ENCODE results near the gene SHLD1.

The SHLD1 gene

DNA sequence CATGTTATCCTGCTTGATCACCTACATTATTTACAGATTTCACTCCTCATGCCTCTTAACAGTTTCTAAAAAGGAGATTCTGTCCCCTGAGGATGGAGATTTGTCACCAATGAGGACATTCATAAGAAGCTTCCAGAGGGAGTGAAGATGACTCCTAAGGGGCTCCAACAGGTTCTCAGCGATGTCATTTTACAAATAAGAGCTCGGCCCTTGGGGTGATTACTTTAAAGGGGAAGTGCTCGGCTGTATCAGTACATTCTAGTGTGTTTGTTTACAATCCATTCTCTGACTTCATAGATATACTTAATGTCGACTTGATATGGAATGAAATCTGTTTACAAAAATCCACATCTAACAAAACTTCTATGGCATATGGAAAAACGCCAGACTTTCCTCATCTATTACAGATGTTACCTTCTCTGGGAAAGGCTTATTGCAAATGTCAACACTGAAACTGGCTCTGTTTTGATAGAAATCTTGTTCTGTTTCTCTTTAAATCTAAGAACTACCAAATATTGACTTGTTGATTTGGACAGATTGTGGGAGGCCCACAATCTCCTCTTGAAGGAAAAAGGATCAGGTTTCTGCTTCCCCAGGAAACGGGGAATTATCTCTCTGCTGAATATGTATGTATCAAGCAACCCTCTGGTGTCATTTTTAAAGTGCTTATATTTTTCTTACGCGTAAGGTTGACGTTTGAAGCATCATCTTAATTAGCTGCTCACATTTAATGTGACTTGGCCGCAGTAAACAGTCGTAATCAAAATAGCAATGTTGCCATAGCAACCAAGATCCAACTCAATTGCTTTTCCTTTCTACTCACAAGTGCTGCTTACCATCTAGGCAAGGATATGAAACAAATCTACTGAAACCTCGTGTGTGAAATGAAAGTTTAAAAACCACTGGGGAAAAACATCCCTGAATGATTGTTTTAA is 95.7 kb downstream of the SHLD1 start:
- no peak for DNase-seq (ENCODE audit: low read depth in 1 of 2, low spot score in 1 of 2)

DNA sequence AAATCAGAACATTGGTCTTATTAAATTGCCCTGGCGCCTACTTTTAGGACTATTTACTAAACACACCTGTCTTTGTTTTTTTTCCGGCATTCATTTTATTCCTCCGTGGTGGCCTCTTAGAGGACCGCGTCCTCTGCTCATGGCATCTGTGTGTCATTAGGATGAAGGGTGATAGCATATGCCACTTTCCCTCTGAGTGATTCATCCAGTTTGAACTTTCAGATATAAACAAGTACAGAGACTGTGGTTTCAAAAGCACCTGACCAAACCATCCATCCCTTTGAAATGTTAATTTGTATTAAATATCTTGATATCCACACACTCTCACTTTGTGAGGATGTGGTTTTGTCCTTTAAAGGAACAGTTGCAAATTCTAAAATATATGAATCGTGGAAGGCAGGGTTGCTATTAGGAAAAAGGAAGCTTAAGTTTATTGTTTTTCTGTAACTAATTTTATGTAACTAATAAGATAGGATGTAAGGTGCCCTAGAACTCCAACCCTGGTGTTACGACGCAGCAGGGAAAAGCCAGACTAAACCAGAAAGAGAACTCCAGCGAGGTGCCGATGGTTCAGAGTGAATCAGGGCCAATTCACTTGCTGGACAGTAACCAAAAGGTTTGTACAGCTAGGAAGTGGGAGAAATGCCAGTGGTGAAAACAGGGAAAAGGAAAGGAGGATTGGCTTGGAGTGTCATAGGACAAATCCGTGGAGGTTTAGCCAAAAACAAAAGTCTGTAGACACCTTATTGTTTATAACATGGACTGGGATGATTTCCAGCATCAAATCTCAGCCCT is 98.7 kb downstream of the SHLD1 start:
- no peak for DNase-seq (ENCODE audit: low read depth in 1 of 2, low spot score in 1 of 2)

DNA sequence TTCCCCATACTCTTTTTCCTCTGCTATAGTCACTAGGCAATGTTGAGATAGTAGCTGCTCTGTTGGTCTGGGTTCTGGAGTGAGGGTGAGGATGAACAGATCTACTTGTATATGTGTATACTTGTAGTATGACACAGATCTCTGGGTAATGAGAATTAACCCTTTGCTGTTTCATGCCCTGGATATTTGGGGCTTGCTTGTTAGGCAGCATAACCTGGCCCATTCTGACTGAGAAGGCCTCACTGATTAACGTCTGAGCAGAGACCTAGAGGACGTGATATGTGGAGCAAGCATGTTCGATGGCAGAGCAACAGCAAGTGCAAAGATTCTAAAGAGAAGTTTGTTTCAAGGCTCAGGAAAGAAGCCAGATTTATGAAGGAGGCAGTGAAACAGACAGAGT is 105.7 kb downstream of the SHLD1 start:
- DNase-seq (ENCODE audit: low read depth in 1 of 2, low spot score in 1 of 2) = no peak

GRCh38 chr20:5859608-5860007 is 109.4 kb downstream of the SHLD1 start:
- DNase-seq (ENCODE audit: low read depth in 1 of 2, low spot score in 1 of 2) = no peak

- no peak for DNase-seq (ENCODE audit: low read depth in 1 of 2, low spot score in 1 of 2)
Observed at GRCh38 chr20:5862703-5863039, 112.5 kb downstream of the SHLD1 start.

- DNase-seq (ENCODE audit: low read depth in 1 of 2, low spot score in 1 of 2) = no peak
Observed at GRCh38 chr20:5863040-5863833, 113.0 kb downstream of the SHLD1 start.

DNA sequence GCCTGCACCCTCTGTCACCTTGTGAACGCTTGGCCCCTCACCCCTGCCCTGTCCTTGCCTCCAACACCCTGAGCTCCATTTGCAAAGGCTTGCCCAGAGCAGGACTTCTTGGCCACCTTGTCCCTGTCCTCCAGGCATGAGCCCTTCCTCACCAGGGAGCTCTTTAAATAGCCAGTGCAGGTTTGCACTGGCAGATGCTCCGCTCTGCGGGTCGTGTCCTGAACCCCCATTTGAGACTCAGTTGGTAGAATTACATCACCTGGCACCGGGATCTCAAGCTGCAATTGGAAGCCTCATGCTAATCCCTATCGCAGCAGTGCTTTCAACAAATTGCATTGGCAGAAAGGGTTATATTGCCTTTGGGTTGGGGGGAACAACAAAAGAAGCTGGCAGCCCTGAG is 114.2 kb downstream of the SHLD1 start:
- DNase-seq (ENCODE audit: low read depth in 1 of 2, low spot score in 1 of 2) = no peak

DNA sequence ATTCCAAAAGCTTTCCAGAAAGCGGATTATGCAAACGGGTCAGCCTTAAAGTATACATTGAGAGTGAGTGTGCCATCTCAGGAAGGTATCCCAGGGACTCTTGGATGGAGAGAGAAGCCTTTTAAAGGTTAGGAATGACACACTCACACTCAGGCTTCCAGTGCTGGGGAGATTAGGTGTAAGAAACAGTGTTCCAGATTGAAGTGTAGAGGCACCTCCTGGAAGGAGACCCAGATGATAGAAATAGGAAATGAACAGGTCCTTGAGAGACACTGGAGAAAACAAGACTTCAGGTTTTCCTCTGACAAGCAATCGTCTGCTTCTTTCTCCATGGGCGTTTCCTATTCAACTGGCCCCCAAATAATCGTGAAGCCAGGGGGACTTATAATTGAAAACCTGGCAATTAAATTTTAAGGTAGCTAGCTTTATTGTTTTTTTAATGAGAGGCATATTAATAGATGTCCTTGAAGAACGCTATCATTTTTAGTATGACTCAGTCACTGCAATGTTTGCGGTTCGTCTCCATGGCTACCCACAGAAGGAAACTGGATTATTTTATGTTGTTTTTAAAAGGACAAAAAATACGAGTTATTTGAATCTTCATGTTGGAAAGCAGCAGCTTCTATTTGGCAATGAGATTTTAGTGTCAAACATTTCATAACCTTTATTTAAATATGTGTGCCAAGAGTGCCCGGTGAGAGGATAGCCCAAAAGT is 114.8 kb downstream of the SHLD1 start:
- DNase-seq (ENCODE audit: low read depth in 1 of 2, low spot score in 1 of 2) = no peak

- no peak for DNase-seq (ENCODE audit: low read depth in 1 of 2, low spot score in 1 of 2)
Observed at GRCh38 chr20:5865604-5866003, 115.4 kb downstream of the SHLD1 start.

GRCh38 chr20:5870568-5870981 is 120.4 kb downstream of the SHLD1 start:
- no peak for DNase-seq (ENCODE audit: low read depth in 1 of 2, low spot score in 1 of 2)

- DNase-seq (ENCODE audit: low read depth in 1 of 2, low spot score in 1 of 2) = no peak
Observed at GRCh38 chr20:5871459-5872410, 121.5 kb downstream of the SHLD1 start.

- DNase-seq (ENCODE audit: low read depth in 1 of 2, low spot score in 1 of 2) = no peak
Observed at GRCh38 chr20:5877128-5877527, 126.9 kb downstream of the SHLD1 start.

DNA sequence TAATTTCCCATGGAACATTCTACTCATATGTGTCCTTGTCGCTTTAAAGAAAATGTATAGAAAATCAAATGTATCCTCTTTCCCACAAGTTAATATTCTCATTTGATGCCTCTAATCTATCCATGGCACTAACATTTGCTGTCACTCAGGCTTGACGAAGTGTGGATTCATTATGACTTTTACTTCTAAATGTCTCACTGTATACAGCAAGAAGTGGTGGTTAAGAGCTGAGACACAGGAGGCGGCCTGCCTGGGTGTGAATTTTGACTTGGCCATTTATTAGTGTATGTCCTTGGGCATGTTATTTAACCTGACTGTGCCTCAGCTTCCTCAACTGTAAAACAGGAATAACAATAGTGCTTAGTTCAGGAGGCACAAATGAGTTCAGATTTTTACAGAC is 130.1 kb downstream of the SHLD1 start:
- DNase-seq (ENCODE audit: low read depth in 1 of 2, low spot score in 1 of 2) = no peak

GRCh38 chr20:5881703-5882102 is 131.5 kb downstream of the SHLD1 start:
- DNase-seq (ENCODE audit: low read depth in 1 of 2, low spot score in 1 of 2) = no peak

GRCh38 chr20:5882166-5882565 is 132.0 kb downstream of the SHLD1 start:
- no peak for DNase-seq (ENCODE audit: low read depth in 1 of 2, low spot score in 1 of 2)

DNA sequence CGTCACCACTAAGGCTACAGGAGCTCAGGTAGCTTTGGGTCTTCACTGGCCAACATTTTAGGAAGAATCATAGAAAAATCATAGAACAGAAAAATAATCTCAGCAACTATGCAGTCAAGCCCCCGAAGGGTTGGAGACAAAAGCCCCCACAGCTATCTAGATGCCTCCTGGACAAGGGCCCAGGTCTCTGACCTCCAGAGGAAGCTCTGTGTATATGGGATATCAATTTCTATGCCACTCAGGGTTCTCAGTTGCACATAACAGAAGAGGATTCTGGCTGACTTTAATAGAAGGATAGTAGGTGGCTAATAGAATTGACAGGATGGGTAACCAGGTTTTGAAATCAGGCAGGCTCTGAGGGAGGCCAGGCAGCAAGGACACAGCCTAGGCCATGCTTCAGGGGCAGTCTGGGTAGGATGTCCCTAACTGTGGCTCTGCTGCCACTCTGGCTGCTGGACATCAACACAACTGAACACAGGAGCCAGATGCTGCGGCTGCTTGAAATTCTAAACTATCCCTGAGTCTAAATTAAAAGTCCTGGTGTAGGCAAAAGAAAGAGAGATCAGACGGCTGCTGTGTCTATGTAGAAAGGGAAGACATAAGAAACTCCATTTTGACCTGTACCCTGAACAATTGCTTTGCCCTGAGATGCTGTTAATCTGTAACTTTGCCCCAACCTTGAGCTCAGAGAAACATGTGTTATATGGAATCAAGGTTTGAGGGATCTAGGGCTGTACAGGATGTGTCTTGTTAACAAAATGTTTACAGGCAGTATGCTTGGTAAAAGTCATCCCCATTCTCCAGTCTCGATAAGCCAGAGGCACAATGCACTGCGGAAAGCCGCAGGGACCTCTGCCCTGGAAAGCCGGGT is 134.5 kb downstream of the SHLD1 start:
- no peak for DNase-seq (ENCODE audit: low read depth in 1 of 2, low spot score in 1 of 2)

GRCh38 chr20:5885866-5886265 is 135.7 kb downstream of the SHLD1 start:
- DNase-seq (ENCODE audit: low read depth in 1 of 2, low spot score in 1 of 2) = no peak

DNA sequence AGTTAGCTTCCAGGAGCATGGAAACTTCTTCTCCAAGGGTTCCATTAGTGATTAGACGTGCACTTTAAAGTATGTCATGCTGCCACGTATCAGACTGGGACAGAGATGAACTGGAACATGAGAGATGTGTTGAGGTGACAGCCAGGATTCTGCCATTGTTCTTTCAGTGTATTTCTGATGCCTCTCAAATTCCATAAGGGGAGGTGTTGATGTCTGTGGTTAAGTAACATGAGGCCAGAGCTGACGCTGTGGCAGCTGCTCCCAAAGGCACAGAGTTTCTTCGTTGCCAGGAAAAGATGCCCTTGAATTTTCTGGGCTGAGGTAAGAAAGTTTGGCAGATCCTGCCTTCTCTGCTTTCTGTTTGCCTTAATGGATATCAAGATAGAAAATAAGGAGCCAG is 136.6 kb downstream of the SHLD1 start:
- DNase-seq (ENCODE audit: low read depth in 1 of 2, low spot score in 1 of 2) = no peak

DNA sequence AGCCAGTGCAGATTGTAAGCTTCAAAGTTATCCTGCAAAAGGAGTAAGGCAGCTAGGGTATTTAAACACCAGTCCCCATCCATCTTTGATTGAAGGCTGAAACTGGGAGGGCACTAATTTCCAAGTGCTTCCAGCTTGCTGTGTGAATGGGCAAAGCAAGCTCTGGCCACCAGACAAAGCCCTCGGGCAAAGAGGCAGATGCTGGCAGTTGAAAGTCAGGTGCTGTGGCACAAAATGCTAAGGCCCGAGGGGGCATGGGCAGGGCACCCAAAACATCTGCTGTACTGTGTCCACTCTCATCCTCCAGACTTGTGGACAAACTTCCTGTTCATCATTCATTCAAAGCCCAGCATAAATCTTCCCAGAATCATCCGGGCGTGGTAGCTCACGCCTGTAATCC is 137.2 kb downstream of the SHLD1 start:
- DNase-seq (ENCODE audit: low read depth in 1 of 2, low spot score in 1 of 2) = no peak
